GM19467 (cell line): ENCODE results near the gene WDR54.
"Not testable (repeated sequence)": the region's sequence is repeated elsewhere in the genome, so short reads cannot be mapped to it uniquely, and the experiment has no call there.

Experiments used
- ATAC-seq: cut with Tn5 transposase; IDR thresholded peaks from one replicate; pipeline ENCODE4 v1.9.1; 2021; ENCODE audit warnings: mild to moderate bottlenecking, moderate library complexity; ENCODE audit not compliant: unreplicated experiment

WDR54 gene

DNA sequence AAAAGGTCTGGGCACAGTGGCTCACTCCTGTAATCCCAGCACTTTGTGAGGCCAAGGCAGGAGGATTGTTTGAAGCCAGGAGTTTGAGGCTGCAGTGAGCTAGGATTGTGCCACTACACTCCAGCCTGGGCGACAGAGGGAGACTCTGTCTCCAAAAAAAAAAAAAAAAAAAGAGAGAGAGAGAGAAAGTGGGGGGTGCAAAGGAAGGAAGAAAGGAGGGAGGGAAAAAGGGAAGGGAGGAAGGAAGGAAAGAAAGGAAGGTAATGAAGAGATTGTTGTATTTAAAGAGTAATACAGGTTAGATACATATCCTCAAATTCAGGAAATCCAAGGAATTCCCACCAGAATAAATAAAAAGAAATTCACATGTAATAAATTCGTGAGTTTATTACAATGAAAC lies 19.6 kb upstream of the WDR54 start:
- ATAC-seq = no peak

DNA sequence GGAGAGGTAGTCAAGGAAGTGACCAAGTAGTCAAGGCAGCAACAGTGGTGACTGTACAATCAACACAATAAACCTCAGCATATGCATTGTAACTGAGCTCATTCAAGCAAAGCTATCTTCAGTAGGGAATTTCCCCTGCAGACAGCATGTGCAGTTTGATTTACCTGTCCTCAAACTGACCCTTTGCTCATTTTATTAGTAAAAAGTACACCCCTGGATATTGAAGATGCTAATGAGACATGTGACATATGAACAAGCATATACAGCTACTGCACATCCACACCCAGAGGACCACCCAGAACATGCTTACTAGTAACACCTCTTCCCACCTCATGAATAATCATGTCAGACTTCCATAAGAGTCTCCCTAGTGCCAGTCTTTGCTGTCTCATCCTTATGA lies 15.5 kb upstream of the WDR54 start:
- no peak for ATAC-seq

DNA sequence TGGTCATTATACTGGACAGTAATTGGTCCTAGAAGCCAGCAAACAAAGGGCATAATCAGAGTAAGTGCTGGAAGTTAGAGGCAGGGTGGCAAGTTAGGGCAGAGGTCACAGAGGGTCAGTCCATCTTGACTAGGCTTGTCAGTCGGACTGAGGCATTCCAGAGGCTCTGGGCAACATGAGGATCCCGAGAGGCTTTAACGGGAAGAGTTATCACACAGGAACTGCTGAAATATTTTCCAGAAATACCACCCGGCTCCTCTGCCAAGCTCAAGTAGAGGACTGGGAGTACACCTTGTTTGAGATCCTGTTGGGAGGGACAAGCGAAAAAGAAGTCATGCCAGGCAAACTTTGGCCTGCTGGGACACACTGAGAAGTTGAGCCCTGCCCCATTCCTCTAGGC lies 13.8 kb upstream of the WDR54 start:
- no peak for ATAC-seq

DNA sequence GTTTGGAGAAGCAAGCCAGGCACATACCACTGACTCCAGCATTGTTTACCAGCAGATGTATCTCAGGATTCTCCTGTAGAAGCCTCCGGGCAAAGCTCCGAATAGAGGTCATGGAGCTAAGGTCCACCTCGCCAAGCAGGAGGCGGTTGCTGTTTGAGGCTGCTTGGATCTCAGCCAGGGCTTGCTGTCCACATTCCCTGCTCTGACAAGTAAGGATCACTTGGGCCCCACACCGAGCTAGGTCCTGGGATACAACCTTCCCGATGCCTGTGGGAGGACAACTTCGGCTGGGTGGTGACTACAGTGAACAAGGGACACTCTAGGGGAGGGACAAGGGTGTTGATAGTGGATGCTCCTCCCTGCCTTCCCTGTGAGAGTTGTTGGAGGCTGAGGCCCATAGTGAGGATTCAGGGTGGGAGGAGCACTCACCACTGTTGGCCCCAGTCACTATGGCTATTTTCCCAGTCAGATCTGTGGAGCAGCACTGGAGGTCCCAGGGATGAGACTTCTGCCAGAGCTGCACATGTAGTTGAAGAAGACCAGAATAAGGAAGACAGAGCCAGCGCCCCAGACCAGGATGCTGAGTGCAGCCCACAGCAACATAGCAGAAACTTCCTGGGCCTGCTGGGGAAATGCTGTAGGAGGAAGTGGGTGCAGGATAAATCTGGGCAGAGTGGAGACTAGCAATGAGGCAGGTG lies 8.4 kb upstream of the WDR54 start:
- ATAC-seq = no peak

DNA sequence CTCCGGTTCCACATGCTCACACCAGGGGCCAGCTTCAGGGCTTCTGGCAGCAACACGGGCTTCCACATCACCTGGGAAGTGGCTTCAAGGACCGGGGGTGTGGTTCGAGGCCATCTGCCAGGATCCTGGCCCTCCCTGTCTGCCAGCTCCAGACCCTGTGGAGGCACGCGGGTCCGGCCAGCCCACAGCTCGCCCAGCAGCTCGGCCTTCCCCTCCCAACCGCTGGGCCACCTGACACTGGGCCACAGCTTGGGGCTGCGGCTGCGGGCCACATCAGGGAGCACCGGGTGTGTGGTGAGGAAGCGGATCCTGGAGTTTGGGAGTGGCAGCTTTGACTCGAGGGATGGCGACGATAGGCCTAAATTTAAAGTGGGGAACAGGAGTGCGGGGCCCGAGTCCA lies 7.1 kb upstream of the WDR54 start:
- no peak for ATAC-seq

DNA sequence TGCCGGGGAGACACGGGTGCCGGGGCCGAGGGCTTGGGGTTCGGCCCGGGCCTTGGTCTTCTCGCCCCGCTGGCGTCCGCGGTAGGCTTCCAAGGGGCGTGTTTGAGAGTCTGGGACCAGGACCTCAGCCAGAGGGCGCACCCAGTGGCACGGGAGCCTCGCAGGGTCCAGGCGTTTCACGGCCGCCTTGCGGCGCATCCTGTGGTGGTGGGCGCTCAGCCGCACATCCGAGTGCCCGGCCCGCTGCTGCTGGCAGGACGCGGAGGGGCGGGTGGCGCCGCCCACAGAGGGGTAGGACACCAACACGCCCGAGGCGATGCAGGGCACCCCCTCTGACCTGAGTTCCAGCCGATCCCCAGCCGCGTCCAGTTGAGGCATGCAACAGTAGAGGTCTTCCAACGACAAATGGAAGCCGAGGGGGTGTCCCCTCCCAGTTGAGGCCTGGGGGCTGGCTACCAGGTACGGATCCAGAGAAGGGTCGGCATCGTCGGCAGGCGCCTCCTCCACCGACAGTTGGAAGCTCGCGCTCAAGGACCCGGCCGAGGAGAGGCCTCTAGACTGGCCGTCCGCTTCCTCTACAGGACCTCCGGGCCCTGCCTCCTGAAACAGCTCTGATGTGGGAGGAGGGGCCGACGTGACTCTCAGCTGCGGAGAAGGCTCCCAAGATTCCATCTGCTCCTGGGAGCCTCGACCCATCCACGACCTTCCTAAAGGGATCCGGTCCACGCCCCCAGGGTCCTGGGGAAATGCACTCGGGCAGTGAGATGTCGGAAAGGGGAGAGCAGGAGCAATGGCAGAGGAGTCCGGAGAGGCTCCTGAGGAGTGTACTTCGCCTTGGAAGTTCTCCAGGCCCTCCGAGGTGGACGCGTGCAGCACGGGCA lies 6.4 kb upstream of the WDR54 start:
- peak; percentile 41 for ATAC-seq

DNA sequence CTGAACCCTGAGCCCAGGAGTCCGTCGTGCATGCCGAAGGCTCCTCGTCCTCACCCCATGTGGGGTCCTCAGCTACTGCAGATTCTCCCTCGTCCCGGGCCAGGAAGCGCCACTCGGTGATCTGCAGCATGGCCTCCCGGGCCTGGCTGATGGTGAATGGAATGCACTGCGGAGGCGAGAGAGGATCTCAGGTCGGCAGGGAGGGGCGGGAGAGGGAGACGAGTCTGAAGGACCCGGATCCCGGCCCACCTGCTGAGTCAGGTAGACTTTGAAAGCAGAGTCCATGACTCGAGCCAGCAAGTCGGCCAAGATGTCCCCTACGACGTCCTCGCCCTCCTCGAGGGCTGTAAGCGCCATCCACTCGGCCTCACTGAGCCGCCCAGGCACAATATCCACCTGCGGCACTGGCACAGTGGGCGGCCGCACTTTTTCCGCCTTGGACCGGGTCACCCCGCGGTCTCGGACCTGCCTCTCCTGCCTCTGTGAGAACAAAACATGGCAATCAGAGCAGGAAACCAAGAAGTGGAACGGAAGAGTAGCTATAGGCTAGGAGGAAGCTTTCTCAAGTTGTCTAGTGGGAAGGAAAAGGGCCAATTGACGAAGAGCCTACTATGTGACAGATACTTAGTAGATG lies 5.7 kb upstream of the WDR54 start:
- ATAC-seq = no peak

DNA sequence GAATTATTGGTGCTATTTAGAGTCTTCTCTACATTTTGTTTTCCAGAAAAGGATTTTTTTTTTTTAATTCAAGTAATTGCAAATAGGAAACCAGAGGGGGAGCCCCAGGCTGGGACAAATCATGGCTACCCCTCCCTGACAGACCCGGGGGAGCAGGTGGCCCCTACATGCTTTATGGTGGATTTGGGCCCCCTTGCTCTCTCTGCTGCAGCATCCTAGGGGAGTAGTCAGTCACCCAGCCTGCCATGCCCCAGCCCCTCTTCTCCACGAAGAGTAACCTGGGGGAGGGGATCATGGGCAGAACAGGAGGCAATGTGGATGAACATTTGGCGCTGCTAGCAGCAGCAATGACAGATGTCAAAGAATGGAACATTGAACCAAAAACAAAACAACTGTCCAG lies 4.8 kb upstream of the WDR54 start:
- ATAC-seq = no peak

DNA sequence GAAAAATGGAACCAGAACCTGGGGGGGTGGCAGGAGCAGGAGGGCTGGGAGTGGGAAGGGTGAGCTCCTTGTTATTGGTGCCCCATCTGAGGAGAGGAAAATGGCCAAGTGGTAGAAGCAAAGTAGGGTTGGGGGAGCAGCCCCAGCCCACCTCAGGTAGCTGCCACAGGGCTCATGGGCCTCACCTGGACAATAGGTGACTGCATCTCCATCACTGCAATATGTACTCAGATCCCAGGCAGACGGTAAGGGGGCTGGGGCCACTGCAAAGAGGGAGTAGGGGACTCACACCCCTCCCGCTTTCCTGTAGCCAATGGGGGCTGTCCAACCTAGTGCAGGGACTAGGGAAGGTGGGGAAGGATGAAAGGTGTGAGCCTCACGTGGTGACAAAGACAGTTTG lies 4.3 kb upstream of the WDR54 start:
- ATAC-seq = no peak

DNA sequence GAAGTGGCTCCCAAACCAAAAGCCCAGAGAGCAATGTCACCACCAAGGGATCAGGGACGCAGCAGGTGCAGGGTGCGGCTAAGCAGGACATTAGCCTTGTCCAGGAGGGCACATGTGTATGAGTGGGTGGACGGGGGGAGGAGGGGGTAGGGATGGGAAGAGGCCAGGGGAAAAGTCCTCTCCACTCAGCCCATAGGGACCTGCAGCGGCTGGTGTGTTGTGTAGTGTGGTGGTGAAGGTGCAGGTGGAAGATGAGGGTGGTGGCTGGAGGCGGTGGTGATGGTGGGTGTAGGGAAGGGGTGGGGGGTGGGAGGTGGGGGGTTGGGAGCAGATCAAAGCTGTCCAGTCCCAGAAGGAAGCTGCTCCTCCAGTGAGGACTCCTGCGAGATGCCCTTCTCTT lies 3.8 kb upstream of the WDR54 start:
- ATAC-seq = no peak

DNA sequence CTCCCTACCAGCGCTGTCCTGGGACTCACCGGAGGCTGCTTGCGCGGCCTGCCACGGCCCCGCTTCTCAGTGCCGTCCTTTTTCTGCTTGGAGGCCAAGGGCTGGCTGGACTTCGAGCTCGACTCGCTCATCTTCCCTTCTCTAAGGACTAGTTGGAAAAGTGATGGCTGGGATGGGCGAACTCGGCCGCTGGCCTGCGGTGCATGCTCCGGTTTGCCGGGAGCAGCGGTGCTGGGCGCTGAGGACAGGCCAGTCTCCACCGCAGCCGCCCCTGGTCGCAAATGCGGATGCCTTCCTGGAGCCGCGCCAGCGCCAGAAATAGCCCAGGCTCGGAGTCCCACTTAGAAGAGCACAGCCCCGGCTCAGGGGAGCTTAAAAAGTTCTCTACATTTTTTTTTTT lies 3.2 kb upstream of the WDR54 start:
- no peak for ATAC-seq

DNA sequence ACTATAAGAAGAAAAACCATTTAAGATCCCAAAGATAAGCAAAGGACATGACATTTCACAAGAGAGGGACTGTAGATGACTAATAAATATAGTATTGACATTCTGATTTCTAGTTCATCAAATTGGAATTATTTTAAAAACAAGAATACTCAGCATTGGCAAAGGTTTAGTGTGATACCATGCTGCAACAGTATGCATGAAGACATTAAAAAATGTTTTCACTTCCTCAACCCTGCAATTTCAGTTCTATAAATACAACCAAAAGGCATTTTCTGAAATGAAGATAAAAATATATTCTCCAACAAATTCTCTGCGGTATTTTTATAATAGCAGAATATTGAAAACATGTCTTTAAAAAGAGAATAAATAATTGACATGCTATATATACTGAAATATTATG lies 2.2 kb upstream of the WDR54 start:
- no peak for ATAC-seq

DNA sequence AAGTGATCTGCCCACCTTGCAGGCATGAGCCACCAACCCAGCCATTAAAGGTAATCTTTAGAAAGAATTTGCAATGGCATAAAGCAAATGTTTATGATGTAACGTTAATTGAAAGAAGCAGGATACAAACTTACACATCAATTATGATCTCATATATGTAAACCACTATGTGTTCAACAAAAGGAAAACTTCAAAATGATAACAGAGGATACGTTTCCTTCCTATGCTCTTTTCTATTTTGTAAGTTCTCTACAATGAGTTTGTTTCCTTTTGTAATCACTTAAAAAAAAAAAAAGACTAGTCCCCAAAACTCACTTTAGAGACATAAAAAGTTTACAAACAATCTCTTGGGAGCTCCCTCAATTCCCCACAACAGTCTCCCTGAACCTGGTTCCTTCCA lies 1.5 kb upstream of the WDR54 start:
- ATAC-seq = no peak

DNA sequence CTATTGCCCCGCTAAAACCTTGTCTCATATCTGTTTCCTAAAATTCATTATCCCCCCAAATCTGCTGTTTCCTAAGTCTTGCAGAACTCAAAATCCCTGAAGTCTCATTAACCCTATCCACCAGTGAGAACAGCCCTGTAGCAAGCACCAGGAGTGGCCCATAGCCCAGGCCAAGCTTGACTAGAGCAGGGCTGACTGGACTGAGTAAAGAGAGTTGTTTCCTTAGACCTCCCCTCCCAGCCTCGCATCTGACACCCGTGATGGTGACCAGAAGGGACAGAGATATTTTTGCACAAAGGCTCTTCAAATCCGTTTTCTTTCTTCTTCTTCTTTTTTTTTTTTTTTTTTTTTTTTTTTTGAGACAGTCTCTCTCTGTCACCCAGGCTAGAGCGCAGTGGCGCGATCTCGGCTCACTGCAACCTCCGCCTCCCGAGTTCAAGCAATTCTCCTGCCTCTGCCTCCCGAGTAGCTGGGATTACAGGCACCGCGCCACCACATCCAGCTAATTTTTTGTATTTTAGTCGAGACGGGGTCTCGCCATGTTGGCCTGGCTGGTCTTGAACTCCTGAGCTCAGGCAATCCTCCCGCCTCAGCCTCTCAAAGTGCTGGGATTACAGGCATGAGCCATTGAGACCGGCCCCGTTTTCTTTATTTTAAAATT lies 957 bp upstream of the WDR54 start:
- ATAC-seq = not testable (repeated sequence)

DNA sequence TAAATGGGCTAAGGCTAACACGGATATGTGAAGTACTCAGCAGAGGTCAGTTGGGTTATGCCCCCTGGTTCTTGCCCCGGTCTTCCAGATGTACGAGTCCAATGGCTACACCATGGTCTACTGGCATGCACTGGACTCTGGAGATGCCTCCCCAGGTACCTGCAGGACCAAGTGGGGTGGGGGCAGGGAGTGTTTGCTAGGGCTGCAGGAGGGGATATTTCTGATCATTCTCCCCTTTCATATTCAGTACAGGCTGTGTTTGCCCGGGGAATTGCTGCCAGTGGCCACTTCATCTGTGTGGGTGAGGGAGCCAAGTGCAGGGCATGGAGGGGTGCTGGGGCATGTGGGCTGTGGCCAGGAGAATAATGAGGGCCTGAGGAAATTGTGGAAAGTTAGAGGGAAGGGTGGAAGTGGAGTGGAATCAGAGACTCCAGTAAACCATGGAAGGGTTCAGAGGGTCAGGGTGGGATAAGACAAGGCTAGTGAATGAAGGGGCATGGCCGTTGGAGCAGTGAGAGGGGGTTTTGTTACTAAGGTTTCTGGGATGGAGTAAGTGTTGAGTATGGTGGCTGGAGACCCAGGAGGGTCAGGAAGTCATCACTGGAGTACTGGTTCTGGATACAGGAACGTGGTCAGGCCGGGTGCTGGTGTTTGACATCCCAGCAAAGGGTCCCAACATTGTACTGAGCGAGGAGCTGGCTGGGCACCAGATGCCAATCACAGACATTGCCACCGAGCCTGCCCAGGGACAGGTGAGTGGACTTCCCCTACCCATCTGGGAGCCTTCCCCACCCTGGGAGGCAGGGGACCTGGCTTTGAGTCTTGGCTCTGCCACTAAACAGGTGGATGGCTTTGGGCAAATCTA lies 1.9 kb downstream of the WDR54 start:
- no peak for ATAC-seq

DNA sequence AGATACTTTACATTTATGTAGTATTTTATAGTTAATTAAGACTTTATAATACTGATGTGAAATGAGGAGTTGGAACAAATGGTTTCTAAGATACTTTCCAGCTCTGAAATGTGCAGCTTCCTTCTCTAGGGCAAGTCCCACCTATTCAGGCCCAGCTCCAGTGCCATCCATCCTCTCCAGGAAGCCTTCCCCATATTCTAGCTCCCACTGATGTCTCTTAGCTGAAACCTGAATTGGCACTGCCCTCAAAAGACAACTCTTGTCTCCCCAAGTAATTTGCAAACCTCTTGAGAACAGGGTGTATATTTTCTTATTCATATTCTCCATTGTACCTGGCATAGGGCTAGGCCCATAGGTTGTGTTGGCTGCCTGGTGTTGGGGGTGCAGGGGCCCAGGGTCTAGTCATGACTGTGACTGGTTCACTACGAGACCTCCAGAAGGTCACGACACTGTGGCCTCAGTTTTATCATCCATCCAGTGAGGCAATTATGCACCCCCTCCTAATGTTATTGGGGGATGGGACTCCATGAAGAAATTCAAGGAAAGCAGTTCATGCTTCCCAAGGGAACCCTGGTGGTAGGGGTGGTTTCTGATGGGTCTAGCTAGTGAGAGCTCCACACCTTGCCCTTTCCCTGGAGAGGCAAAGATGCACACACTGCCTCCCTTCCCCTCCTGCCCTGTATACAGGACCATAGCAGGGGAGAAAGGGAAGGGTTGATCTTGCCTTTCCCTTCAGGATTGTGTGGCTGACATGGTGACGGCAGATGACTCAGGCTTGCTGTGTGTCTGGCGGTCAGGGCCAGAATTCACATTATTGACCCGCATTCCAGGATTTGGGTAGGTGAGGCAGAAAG lies 2.8 kb downstream of the WDR54 start:
- ATAC-seq = no peak

DNA sequence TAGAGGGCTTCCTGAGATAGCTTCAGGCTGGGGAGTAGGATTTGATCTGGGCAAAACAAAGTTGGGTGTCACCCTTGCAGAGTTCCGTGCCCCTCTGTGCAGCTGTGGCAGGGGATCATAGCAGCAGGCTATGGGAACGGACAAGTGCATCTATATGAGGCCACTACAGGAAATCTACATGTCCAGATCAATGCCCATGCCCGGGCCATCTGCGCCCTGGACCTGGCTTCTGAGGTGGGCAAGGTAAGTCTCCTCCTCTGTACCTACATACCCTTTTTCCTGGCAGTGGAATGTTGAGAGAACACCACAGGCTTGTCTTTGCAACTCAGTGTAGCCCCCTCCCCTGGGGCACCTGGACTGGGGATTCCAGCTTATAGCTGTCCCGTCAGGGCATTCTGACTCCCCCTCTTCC lies 3.5 kb downstream of the WDR54 start:
- no peak for ATAC-seq

DNA sequence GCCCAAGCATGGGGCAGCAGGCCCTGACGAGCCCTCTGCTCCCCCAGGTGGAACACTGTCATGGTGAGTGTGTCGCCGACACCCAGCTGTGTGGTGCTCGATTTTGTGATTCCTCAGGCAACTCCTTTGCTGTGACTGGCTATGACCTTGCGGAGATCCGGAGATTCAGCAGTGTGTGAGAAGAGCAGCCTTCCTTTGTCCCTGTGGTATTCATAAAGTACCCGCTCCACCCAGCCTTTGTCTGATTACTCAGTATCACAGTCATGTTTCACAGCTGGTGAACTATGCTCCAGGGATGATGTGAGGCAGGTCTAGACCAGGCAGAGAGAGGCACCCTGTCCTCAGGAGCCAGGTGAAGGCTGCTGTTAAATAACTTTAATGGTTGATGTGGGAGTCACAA lies 4.0 kb downstream of the WDR54 start:
- no peak for ATAC-seq

DNA sequence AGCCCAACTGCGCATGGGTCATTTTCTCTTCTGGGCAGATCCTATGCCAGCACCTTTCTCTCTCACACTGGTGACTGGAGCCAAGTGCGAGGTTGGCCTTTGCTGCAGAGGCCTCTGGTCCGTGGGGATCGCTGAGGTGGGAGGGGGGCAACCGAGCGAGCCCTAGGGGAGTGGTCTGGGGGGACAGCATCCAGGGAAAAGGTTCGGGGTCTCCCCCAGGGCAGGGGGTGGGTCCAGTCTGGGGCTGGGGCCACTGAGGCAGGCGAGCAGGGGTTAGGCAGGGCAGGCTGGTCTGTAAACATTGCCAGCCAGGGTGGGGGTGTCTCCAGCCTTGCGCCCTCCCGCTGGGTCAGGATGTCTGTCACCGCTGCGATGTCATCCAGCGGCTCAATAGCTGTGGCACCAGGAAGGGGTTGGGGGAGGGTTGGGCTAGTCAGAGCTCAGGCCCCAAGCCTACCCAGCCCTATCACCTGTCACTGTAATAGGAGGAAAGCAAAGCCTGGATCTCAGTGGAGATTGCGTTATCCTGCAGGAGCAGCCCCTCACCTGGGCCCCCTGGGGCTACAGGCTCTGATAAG lies 4.7 kb downstream of the WDR54 start:
- ATAC-seq = no peak
